CD14-positive monocyte (primary cell): ENCODE data around the gene EIF4ENIF1. TPM values are rescaled to one million over a fixed set of nuclear protein-coding genes. Genes with fewer than 3 reads are reported as not detected.
"Not testable (repeated sequence)": the region's sequence is repeated elsewhere in the genome, so short reads cannot be mapped to it uniquely, and the experiment has no call there.

Source experiments
- DNase-seq, 3 donors: peaks; one replicate each; pipeline ENCODE4 v3.0.0-alpha.2; 2011 to 2022
- H2AFZ ChIP-seq: 2 replicates; pipeline ENCODE4 v1.6.0; 2012; ENCODE audit warnings: mild to moderate bottlenecking, low read depth, low read length, inconsistent platforms; ENCODE audit not compliant: insufficient read depth, poor library complexity, severe bottlenecking
- H3K27ac ChIP-seq, 2 donors: 1 replicate in 1 of 2; 2 replicates in 1 of 2; pipeline ENCODE4 v1.5.1; 2012 to 2013; ENCODE audit warnings: low read length in 2 of 2, control low read depth in 1 of 2, inconsistent platforms in 1 of 2, low read depth in 1 of 2, mild to moderate bottlenecking in 1 of 2
- H3K27me3 ChIP-seq, 2 donors: one replicate each; pipeline versions ENCODE4 v1.6.0 to v1.6.1; 2011 to 2013; ENCODE audit warnings: low read length in 2 of 2; ENCODE audit not compliant: control insufficient read depth in 2 of 2, insufficient read depth in 2 of 2
- H3K36me3 ChIP-seq, 2 donors: replicated peaks in 1 of 2; 1 replicate in 1 of 2; 2 replicates in 1 of 2; pipeline versions ENCODE4 v1.5.1 to v1.6.1; 2012 to 2013; ENCODE audit warnings: low read length in 2 of 2, control low read depth in 1 of 2, inconsistent platforms in 1 of 2, mild to moderate bottlenecking in 1 of 2; ENCODE audit not compliant: insufficient read depth in 2 of 2, control insufficient read depth in 1 of 2
- H3K4me1 ChIP-seq, 2 donors: 1 replicate in 1 of 2; 2 replicates in 1 of 2; pipeline versions ENCODE4 v1.5.1 to v1.6.1; 2012 to 2013; ENCODE audit warnings: low read length in 2 of 2, control low read depth in 1 of 2, inconsistent platforms in 1 of 2, mild to moderate bottlenecking in 1 of 2, moderate library complexity in 1 of 2; ENCODE audit not compliant: insufficient read depth in 2 of 2, control insufficient read depth in 1 of 2
- H3K4me2 ChIP-seq: replicated peaks from 2 replicates; pipeline ENCODE3; 2012; ENCODE audit warnings: low read length, moderate library complexity, mild to moderate bottlenecking; ENCODE audit not compliant: poor library complexity, severe bottlenecking; ENCODE audit errors: extremely low read depth
- H3K4me3 ChIP-seq, 3 experiments: fragments of 200-600 bp in 1 of 3; sonication (generic) in 1 of 3; replicated peaks in 1 of 3; 1 replicate in 2 of 3; 2 replicates in 1 of 3; pipeline ENCODE4 v1.5.1; 2011 to 2013; ENCODE audit warnings: low read length in 3 of 3, mild to moderate bottlenecking in 3 of 3, control low read depth in 2 of 3, low read depth in 2 of 3, inconsistent platforms in 1 of 3, moderate library complexity in 1 of 3
- H3K79me2 ChIP-seq: 2 replicates; pipeline ENCODE4 v1.6.0; 2012; ENCODE audit warnings: mild to moderate bottlenecking, control low read depth, inconsistent platforms, low read length, moderate library complexity; ENCODE audit not compliant: insufficient read depth
- H3K9ac ChIP-seq: 2 replicates; pipeline ENCODE4 v1.6.0; 2017; ENCODE audit warnings: low read length, mild to moderate bottlenecking; ENCODE audit not compliant: insufficient read depth, poor library complexity, severe bottlenecking
- H3K9me3 ChIP-seq, 2 donors: replicated peaks in 1 of 2; 1 replicate in 1 of 2; 2 replicates in 1 of 2; pipeline versions ENCODE4 v1.5.1 to v1.6.1; 2012 to 2013; ENCODE audit warnings: low read length in 2 of 2, control low read depth in 1 of 2; ENCODE audit not compliant: control insufficient read depth in 1 of 2, insufficient read depth in 1 of 2
- H4K20me1 ChIP-seq: 2 replicates; pipeline ENCODE4 v1.6.0; 2012; ENCODE audit warnings: mild to moderate bottlenecking, low read length, control low read depth, moderate library complexity; ENCODE audit not compliant: insufficient read depth
- H3K27ac Mint-ChIP-seq, 7 donors: one replicate each; pipeline ENCODE4 v1.8.0; 2020; ENCODE audit warnings: mild to moderate bottlenecking in 7 of 7, mixed read lengths in 7 of 7, moderate library complexity in 6 of 7, inconsistent platforms in 2 of 7
- H3K27me3 Mint-ChIP-seq, 3 donors: one replicate each; pipeline ENCODE4 v1.8.0; 2021 to 2022; ENCODE audit warnings: low read depth in 3 of 3, mild to moderate bottlenecking in 3 of 3, mixed read lengths in 3 of 3, moderate library complexity in 3 of 3, inconsistent platforms in 1 of 3
- H3K36me3 Mint-ChIP-seq, 2 donors: one replicate each; pipeline ENCODE4 v1.8.0; 2020; ENCODE audit warnings: mixed read lengths in 2 of 2, inconsistent platforms in 1 of 2, mild to moderate bottlenecking in 1 of 2
- H3K4me1 Mint-ChIP-seq: one replicate; pipeline ENCODE4 v1.8.0; 2020; ENCODE audit warnings: mild to moderate bottlenecking, mixed read lengths
- H3K4me3 Mint-ChIP-seq, 2 donors: one replicate each; pipeline ENCODE4 v1.8.0; 2020; ENCODE audit warnings: mild to moderate bottlenecking in 2 of 2, mixed read lengths in 2 of 2, moderate library complexity in 1 of 2
- H3K9me3 Mint-ChIP-seq, 7 donors: one replicate each; pipeline ENCODE4 v1.8.0; 2020 to 2022; ENCODE audit warnings: mixed read lengths in 7 of 7, mild to moderate bottlenecking in 6 of 7, moderate library complexity in 6 of 7, inconsistent platforms in 2 of 7
- CTCF ChIP-seq: fragments of 200-600 bp; IDR thresholded peaks from one replicate; pipeline ENCODE4 v1.8.0; 2022; ENCODE audit warnings: antibody characterized with exemption, mild to moderate bottlenecking
- WGBS: methylation state at CpG from one replicate; pipeline ENCODE4 v1.1.5; 2013; ENCODE audit warnings: missing lambda C conversion rate; ENCODE audit not compliant: insufficient coverage; 5-methylcytosine and 5-hydroxymethylcytosine counted together
- intact Hi-C, 2 donors: fragments of 100-400 bp; cut with micrococcal nuclease; formaldehyde crosslinking; loops; one replicate each; pipeline versions ENCODE4 v1.15.0 to v1.15.1; 2023
- polyA plus RNA-seq, 3 donors: library from polyadenylated mRNA; depleted of rRNA in 1 of 3; unstranded in 2 of 3; stranded (reverse) in 1 of 3; fragments of 300-500 nt in 2 of 3; fragments of >200 nt in 1 of 3; fragmentation: Illumina TruSeq in 2 of 3; gene quantifications; 1 replicate in 2 of 3; 2 replicates in 1 of 3; pipeline ENCODE4 v1.2.3, GENCODE V29; 2012 to 2021

The EIF4ENIF1 gene
- polyA plus RNA-seq, 3 donors: 2.5 to 17.0 (median 11.5) TPM

GRCh38 chr22:31431950-31432349 lies 57.7 kb downstream of the EIF4ENIF1 start:
- no peaks in the 10 kb centered on the region for H3K27me3 Mint-ChIP-seq
- no peak overlapping the region for H3K4me3 ChIP-seq
- H3K9me3 ChIP-seq: no peaks in the 10 kb centered on the region
- no peaks in the 10 kb centered on the region for H3K4me1 ChIP-seq
- no peak for TF ChIP-seq CTCF
- H3K79me2 ChIP-seq: peaks cover 4% of the 10 kb centered on the region
- H3K27me3 ChIP-seq: no peaks in the 10 kb centered on the region
- H3K4me3 Mint-ChIP-seq: no peak overlapping the region
- H3K27ac ChIP-seq: no peak overlapping the region
- H3K36me3 ChIP-seq: peaks cover 72 to 100% of the 10 kb centered on the region in 2 donors
- no peak overlapping the region for H3K4me2 ChIP-seq
- DNase-seq: no peak
- intact Hi-C loops: no loop called here
- peaks cover 0 to 3% (median 0%) of the 10 kb centered on the region in 7 donors for H3K9me3 Mint-ChIP-seq
- H2AFZ ChIP-seq: no peak overlapping the region
- H3K27ac Mint-ChIP-seq: peak overlapping the region in 1 of 7 donors; percentile 61
- no peaks in the 10 kb centered on the region for H3K4me1 Mint-ChIP-seq
- peaks cover 19% of the 10 kb centered on the region for H4K20me1 ChIP-seq
- H3K9ac ChIP-seq: no peak overlapping the region
- WGBS: 83% methylated on average over 3 of the region's 5 CpGs
- peaks cover 86 to 99% of the 10 kb centered on the region in 2 donors for H3K36me3 Mint-ChIP-seq

GRCh38 chr22:31425331-31426050 lies 64.2 kb downstream of the EIF4ENIF1 start:
- Histone ChIP-seq H3K36me3 (peaks cover 80 to 97% of the 10 kb centered on the region in 2 donors), H3K4me1 (no peaks in the 10 kb centered on the region), H3K79me2 (peaks cover 4% of the 10 kb centered on the region), H2AFZ (no peak overlapping the region), H3K27me3 (no peaks in the 10 kb centered on the region), H3K4me2 (no peak overlapping the region), H3K9me3 (no peaks in the 10 kb centered on the region), H3K4me3 (no peak overlapping the region), H3K9ac (no peak overlapping the region), H3K27ac (no peak overlapping the region), H4K20me1 (peaks cover 12% of the 10 kb centered on the region)
- peaks cover 73 to 94% of the 10 kb centered on the region in 2 donors for H3K36me3 Mint-ChIP-seq
- no peak for TF ChIP-seq CTCF
- DNase-seq: no peak
- no peak overlapping the region for H3K4me3 Mint-ChIP-seq
- intact Hi-C loops: no loop called here
- no CpG with 5 or more reads among the region's 9 CpGs for WGBS
- H3K27me3 Mint-ChIP-seq: no peaks in the 10 kb centered on the region
- H3K9me3 Mint-ChIP-seq: peaks cover 0 to 3% (median 0%) of the 10 kb centered on the region in 7 donors
- H3K27ac Mint-ChIP-seq: peak overlapping the region in 1 of 7 donors; percentile 40
- no peaks in the 10 kb centered on the region for H3K4me1 Mint-ChIP-seq

GRCh38 chr22:31402350-31402749 lies 87.3 kb downstream of the EIF4ENIF1 start:
- no CpG with 5 or more reads among the region's 2 CpGs for WGBS
- intact Hi-C loops, H3K27me3 Mint-ChIP-seq, H3K4me3 ChIP-seq, H2AFZ ChIP-seq, H3K4me3 Mint-ChIP-seq, H3K27ac ChIP-seq, H3K4me2 ChIP-seq, H3K27me3 ChIP-seq, H3K9me3 ChIP-seq, DNase-seq, H3K9me3 Mint-ChIP-seq, H3K9ac ChIP-seq: not testable (repeated sequence)
- peaks cover 15% of the 10 kb centered on the region for H4K20me1 ChIP-seq
- H3K36me3 ChIP-seq: peaks cover 41 to 50% of the 10 kb centered on the region in 2 donors
- Mint-ChIP-seq H3K36me3 (peaks cover 40 to 63% of the 10 kb centered on the region in 2 donors), H3K4me1 (peaks cover 14% of the 10 kb centered on the region), H3K27ac (peak overlapping the region in 2 of 7 donors; percentile 3 to 35)
- H3K79me2 ChIP-seq: peaks cover 75% of the 10 kb centered on the region
- H3K4me1 ChIP-seq: peaks cover 16 to 21% of the 10 kb centered on the region in 2 donors
